Stimulated activated naive CD4-positive, alpha-beta T cell treated with Interleukin-2 at 50 U/mL for 16 hours (primary cell): ENCODE results near the gene GPR3.

Experiments
- DNase-seq: peaks from one replicate; lab custom pipeline; 2025; lab: John Stamatoyannopoulos, UW

The GPR3 gene

DNA sequence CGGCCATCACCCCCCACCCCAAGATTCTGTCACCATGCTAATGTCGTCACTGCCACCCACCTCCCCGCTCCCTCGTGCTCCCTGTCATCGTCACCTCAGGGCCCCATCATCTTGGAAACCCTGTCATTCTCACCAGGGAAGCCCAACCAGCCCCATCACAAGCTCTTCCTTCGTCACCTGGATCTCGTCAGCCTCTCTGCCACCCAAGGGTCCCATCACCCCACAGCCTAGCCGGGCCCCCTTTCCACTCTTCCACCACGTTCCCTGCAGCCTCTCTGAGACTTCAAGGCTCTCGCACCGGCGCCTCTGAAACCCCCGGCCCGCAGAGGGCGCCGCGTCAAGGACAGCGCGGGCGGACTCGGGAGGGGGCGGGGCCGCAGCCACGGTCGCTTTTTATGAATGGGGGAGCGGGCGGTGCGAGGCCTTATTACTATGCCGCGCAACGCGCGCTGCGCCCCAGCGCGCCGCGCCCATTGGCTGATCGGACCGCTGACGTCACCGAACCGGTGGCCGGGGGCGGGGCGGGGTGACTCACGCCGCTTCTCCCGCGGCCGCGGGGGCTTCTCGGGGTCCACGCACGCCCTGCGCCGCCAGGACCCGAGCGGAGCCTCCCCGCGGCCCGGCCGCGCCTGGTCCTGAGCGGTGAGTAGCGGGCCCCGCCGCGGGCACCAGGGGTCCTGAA, at the start of gene GPR3:
Gene GPR3 (plus strand): TSS at position 527 of the 682 bp plus-strand sequence. CDS start 1,177 bp downstream, outside the sequence.
- DNase-seq = peak; percentile 89

DNA sequence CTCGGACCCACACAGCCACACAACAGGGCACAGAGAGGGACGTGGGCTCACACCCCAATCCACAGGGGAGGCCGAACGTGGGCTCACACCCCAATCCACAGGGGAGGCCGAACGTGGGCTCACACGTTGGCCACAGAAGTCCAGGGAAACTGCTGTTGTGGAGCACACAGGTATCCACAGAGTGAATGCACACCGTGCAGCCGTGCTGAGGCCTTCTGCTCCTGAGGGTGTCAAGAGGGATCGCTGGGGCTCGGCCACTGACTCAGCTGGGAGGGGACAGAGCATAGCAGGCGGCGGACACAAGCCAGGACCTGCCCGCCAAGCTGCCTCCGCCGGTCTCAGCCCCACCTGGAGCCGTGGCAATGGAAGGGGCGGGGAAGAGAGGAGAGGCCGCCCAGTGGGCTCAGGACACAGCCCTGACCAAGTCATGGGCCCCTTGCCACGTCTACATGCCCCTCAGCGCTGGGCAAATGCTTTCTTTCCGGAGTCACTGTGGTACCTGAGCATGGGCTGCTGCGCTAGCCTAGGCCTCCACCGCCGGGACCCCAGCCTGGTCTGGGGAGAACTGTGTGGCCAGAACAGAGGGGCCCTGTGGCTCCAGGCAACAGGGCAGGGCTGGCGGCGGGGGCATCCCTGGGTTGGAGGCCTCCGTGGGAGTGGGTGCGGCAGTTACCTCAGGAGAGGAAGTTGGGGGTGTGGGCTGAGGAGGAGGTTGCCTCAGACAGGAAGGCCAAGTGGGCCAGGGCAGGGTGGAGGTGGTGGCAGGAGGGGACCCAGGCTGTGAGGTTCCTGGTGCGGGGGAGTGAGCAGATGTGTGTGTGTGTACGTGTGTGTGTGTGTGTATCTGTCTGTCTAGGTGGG, 49.4 kb upstream of the GPR3 start:
- DNase-seq = peak; percentile 74

GRCh38 chr1:27343639-27344025, 48.8 kb upstream of the GPR3 start:
- no peak for DNase-seq

DNA sequence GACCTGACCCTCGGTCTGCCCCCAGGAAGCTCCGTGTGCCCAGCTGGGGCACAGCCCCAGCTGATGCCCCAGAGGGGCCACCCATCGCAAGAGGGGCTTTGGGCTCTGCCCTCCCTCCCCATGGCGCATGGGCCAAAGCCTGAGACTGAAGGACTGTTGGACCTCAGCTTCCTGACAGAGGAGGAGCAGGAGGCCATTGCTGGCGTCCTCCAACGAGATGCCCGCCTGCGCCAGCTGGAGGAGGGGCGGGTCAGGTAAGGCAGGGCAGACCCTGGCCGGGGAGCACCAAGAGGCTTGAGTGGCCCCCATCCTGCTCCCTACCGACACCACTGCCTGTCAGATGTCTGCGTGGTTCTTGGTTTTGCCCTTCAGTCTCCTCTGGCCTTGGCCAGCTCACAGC, 47.1 kb upstream of the GPR3 start:
- no peak for DNase-seq

GRCh38 chr1:27346357-27346756, 46.1 kb upstream of the GPR3 start:
- DNase-seq = no peak

DNA sequence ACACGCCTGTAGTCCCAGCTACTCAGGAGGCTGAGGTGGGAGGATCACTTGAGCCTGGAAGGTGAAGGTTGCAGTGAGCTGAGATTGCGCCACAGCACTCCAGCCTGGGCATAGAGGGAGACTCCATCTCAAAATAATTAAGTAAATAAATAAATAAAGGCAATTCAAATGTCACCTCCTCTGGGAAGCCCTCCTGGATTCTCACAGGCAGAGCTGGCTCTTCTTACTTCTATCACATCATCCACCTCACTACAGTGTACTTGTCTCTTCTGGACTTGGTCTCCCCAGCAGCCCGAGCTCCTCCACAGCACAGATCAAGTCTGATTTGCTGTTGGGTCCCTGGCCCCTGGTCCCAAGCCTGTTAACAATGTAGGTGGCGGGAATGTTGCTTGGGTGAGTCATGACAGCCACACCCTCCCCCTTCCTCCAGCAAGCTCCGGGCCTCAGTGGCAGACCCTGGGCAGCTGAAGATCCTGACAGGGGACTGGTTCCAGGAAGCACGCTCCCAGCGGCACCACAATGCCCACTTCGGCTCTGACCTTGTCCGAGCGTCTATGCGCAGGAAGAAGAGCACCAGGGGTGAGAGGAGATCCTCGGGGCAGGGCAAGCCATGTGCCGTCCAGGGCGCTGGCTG, 45.3 kb upstream of the GPR3 start:
- DNase-seq = no peak

- no peak for DNase-seq
Measured at GRCh38 chr1:27348861-27349783, 43.3 kb upstream of the GPR3 start.

DNA sequence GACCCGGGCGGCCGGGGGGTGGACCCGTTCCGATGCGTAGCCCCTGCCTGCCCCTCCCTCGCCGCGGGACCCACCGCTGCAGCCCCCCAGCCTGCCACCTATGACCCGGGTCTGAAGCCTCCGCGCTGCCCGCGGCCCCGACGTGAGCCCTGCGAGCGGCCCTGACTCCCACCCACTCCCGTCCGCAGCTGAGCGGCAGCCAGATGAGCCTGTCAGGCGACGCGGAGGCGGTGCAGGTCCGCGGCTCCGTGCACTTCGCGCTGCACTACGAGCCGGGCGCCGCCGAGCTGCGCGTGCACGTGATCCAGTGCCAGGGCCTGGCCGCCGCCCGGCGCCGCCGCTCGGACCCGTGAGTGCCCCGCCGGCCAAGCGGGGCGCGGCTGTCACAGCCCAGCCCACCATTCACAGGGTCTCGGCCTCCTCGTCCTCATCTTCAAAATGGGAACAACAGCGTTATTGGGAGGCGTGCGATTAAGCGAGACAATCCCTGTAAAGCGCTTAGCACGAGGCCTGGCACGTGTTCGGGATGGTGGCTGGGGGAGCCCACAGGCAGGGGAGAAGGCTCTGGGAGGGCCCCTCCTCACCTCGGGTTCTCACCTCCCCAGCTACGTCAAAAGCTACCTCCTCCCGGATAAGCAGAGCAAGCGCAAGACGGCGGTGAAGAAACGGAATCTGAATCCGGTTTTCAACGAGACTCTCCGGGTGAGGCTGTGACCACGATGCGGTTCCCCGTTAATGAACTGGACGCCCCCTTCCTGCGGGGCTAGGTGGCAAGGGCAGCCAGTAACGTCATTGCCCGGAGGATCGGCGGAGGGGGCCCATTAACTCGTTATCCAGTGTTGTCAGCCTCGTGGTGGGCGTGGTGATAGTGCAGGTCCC, 42.4 kb upstream of the GPR3 start:
- no peak for DNase-seq

DNA sequence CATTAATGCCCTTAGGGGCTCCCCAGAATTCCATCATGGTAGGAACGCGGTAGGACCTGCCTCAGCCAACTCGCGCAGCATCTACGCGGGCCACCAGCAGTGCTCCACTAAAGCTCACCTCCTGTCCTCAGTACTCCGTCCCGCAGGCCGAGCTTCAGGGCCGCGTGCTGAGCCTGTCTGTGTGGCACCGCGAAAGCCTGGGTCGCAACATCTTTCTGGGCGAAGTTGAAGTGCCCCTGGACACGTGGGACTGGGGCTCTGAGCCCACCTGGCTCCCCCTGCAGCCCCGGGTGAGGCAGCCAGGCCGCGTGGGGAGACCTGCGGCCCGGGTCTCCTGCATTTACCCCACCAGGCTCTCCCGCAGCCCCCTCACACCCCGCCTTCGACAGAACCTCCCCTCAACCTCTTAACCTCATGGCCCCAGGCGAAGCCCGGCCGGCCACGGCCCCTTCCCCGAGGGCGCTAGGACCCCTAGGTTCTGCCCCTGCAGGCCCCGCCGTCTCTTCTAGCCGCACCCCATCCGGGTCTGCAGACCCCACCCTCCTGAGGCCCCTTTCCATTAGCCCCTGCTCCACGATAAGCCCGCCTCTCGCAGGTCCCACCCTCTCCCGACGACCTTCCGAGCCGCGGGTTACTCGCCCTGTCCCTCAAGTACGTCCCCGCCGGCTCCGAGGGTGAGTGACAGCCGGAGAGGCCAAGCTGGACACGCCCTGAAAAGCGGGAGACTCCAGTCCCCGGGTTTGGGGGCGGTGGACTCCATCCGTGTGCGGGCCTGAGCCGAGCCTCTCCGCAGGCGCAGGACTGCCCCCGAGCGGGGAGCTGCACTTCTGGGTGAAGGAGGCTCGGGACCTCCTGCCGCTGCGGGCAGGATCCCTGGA, 41.5 kb upstream of the GPR3 start:
- no peak for DNase-seq

GRCh38 chr1:27351541-27352107, 40.8 kb upstream of the GPR3 start:
- DNase-seq = no peak

GRCh38 chr1:27353166-27353565, 39.3 kb upstream of the GPR3 start:
- no peak for DNase-seq

- no peak for DNase-seq
Measured at GRCh38 chr1:27353629-27354028, 38.8 kb upstream of the GPR3 start.

GRCh38 chr1:27355683-27356082, 36.7 kb upstream of the GPR3 start:
- no peak for DNase-seq

- no peak for DNase-seq
Measured at GRCh38 chr1:27356277-27356618, 36.2 kb upstream of the GPR3 start.

GRCh38 chr1:27356619-27357280, 35.7 kb upstream of the GPR3 start:
- peak; percentile 48 for DNase-seq

DNA sequence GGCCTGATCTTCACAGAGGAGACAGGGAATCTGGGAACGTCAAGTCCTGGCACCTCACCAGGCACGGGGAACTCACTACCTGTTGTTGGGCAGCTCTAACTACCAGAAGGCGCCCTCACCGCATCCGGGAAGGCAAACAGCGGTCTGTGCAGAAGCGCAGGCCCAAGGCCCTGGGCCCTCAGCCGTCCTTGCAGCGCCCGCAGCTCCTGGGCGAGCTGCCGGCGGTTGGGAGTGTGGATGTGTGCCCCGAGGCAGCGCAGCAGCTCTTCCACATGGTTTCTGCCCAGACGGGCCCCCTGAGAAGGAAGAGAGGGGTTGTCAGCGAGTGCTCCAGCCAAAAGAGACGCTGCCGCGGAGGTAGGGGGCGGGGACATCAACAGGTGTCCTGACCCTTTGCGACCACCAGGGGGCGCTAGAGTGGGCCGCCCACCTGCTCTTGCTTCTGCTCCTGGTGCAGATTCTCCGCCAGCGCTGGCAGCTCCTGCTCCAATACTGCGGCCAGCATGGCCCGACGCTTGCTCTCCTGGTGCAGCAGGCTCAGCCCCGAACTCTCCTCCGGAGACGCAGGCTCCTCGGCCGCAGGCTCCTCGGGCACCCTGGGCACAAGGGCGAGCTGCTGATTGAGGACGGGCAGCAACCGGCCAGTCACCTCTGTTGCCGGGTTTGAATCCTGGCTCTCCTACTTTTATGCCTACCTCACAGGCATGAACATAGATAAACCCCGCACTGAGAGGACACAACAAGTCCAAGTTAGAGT, 35.0 kb upstream of the GPR3 start:
- DNase-seq = peak; percentile 70

DNA sequence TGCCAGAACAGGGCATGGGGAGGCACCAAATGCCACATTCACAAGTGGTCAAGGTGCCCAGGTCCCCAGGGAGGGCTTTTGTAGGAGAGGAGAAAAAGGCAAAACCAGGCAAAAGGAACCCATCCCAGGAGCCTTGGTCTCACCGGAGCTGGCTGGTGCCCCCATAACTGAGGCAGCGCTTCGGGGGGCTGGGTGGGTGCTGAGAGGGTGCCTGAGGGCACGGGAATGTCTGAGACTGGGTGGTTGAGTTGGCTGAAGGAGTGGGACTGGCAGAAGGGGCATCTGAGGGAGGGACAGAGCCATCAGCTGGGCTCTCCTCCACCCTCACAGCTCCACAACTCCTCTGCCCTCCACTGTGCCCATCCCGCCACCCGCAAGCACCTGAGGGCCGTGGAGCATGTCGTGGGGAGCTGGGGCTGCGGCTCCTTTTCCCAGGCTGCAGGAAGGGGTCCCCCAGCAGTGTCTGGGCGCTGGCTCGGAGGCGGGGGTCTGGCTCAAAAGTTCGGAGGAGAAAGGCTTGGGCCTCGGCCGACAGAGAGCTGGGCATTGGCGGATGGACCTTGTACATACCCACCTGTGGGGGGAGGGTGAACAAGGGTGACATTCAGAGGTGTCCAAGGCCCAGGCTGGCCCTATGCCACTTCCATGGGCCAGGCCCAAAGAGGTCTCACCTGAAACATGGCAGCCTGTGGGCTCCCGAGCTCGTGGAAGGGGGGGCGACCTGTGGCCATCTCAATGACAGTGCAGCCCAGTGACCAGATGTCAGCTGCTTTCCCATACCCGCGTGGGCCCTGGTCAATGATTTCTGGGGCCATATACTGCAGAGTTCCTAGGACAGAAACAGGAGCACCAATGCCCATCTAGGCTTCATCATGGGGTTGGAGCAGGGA, 34.1 kb upstream of the GPR3 start:
- DNase-seq = no peak
